ENCODE results near the gene GLCCI1.
"Not testable (repeated sequence)": the region's sequence is repeated elsewhere in the genome, so short reads cannot be mapped to it uniquely, and the experiment has no call there.

GLCCI1 gene

GRCh38 chr7:8048067-8048466 lies 79.5 kb downstream of the GLCCI1 start:
- DNase-seq (ENCODE audit: low read depth, low spot score), result not testable (repeated sequence)

GRCh38 chr7:8051373-8051772 lies 82.8 kb downstream of the GLCCI1 start:
- DNase-seq (ENCODE audit: low read depth, low spot score), result no peak

DNA sequence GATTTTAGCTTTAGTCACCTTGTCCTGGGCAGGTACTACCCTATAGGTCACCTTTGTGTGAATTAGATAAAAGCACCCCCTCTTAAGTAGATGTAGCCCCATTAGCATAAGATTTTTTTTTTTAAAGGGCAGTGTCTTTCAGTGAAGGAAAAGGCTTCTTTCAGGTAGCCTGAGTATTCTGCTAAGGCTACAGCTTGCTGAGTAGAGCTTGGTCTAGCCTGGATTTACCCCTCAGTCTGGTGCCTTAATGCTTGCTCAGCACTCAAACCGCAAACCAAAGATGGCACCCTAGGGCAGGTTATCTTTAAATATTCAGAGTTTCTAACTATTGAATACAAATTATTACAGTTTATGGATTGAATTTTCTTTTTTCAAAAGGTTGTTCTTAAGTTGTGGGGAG lies 83.4 kb downstream of the GLCCI1 start:
- DNase-seq (ENCODE audit: low read depth, low spot score), result no peak

DNA sequence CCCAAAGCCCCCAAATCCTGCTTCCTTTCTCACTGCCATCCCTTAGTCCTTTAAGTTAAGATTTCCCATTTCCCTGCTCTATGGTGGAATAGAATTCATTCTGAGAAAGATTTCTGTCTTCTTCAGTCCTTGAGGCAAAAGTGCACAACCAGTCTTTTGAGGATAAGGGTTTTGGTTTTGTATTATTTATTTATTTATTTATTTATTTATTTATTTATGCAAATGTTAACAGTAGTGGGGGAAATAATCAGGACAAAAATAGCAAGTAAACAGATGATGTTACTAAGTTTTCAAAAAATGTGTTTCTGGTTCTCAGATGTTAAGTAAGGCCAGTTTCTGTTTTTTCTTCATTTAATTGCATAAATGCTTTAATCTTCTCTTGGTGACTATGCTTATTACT lies 84.2 kb downstream of the GLCCI1 start:
- no peak for DNase-seq (ENCODE audit: low read depth, low spot score)

GRCh38 chr7:8056439-8056838 lies 87.8 kb downstream of the GLCCI1 start:
- DNase-seq (ENCODE audit: low read depth, low spot score), result no peak

DNA sequence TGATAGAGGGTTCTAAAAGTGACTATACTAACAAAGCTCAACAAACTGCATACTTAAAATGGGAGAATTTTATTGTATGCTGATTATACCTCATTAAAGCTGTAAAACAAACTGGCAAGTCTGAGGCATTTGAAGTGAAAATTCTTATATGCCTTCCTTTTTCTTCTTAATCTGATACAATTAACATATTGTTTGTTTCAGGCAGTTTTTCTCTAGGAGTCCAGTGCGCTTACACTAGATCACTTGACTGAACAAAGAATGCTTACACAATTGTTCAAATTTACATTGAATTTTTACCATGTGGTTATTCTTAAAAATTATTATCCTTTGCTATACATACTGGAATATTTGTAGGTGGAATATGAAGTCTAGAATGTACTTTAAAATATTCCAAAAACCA lies 89.0 kb downstream of the GLCCI1 start:
- no peak for DNase-seq (ENCODE audit: low read depth, low spot score)

DNA sequence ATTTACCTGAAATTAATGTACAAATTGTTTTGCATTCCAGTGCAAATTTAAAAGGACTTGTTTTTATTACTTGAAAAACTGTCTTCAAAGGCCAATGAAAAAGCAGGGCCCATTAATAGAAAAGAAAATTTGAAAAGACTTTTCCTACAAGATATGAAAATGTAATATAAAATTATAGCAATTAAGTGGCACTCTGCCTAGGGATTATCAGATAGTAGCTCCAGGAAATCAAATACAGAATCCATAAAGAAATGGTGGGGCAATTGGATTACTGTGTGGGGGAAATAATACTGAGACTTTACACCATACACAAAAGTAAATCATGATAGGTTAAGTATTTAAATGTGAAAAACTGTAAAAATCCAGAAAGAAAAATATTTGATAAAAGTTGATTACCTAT lies 89.7 kb downstream of the GLCCI1 start:
- no peak for DNase-seq (ENCODE audit: low read depth, low spot score)

GRCh38 chr7:8058852-8059251 lies 90.3 kb downstream of the GLCCI1 start:
- DNase-seq (ENCODE audit: low read depth, low spot score), result no peak

DNA sequence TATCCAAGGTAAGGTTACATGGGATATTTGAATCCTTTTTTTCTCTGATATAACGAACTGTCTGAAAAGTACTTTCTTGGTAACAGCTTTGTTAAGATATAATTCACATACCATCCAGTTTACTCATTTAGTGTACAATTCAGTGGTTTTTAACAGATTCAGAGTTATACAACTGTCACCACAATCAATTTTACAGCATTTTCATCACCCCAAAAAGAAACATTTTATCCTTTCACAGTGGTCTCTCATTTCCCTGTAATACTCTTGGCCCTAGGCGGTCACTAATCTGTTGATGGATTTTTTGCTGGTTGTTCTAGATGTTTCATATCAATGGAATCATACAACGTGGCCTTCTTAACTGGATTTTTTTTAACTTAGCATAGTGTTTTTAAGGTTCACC lies 91.6 kb downstream of the GLCCI1 start:
- no peak for DNase-seq (ENCODE audit: low read depth, low spot score)

GRCh38 chr7:8063300-8063699 lies 94.7 kb downstream of the GLCCI1 start:
- not testable (repeated sequence) for DNase-seq (ENCODE audit: low read depth, low spot score)

GRCh38 chr7:8063706-8064297 lies 95.2 kb downstream of the GLCCI1 start:
- no peak for DNase-seq (ENCODE audit: low read depth, low spot score)

DNA sequence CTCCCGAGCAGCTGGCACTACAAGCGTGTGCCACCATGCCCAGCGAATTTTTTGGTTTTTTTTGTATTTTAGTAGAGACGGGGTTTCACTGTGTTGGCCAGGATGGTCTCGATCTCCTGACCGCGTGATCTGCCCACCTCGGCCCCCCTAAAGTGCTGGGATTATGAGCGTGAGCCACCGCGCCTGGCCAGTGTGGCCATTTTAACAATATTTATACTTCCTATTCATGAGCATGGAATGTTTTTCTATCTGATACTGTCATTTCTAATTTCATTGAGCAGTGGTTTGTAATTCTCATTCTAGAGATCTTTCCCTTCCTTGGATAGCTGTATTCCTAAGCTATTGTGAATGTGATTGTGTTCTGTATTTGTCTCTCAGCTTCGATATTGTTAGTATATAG lies 96.2 kb downstream of the GLCCI1 start:
- DNase-seq (ENCODE audit: low read depth, low spot score), result no peak

DNA sequence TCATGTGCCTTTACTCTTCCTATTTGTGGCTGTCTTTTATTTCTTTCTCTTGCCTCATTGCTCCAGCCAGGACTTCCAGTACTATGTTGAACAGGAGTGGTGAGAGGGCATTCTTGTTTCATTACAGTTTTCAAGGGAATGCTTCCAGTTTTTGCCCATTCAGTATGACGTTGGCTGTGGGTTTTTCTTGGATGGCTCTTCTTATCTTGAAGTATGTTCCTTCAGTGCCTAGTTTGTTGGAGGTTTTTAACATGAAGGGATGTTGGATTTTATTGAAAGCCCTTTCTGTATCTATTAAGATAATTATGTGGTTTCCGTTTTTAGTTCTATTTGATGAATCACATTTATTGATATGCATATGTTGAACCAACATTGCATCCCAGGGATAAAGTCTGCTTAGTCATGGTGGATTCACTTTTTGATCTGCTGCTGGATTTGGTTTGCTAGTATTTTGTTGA lies 96.8 kb downstream of the GLCCI1 start:
- no peak for DNase-seq (ENCODE audit: low read depth, low spot score)

- DNase-seq (ENCODE audit: low read depth, low spot score), result no peak
Observed at GRCh38 chr7:8068892-8069686, 100.5 kb downstream of the GLCCI1 start.

DNA sequence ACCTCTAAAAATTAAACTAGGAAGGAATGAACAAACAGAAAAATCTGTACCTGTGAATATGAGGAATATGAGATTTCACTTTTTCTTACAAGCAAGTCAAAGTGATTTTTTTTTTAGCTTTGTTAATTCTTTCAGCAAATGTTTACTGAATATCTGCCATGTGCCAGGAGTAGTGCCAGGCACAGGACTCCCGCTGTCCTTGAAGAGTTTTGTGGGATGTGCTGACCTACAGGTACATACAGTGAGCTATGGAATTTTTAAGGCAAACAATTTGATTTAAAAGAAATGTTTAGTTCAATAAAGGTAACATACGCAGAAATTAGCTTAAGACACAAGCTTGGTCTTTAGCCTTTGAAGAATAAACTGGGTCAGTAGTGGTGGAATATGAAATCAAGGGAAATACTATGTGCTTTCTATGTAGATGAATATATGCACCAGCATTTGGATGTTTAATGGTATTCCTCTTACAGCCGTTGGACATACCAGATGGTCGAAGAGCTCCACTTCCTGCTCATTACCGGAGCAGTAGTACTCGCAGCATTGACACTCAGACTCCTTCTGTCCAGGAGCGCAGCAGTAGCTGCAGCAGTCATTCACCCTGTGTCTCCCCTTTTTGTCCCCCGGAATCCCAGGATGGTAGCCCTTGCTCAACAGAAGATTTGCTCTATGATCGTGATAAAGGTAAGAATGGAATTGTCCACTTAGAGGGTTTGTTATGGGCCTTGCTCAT lies 102.0 kb downstream of the GLCCI1 start:
- no peak for DNase-seq (ENCODE audit: low read depth, low spot score)

GRCh38 chr7:8078418-8078817 lies 109.8 kb downstream of the GLCCI1 start:
- no peak for DNase-seq (ENCODE audit: low read depth, low spot score)

GRCh38 chr7:8082762-8083161 lies 114.2 kb downstream of the GLCCI1 start:
- no peak for DNase-seq (ENCODE audit: low read depth, low spot score)

- no peak for DNase-seq (ENCODE audit: low read depth, low spot score)
Observed at GRCh38 chr7:8084836-8085235, 116.2 kb downstream of the GLCCI1 start.

DNA sequence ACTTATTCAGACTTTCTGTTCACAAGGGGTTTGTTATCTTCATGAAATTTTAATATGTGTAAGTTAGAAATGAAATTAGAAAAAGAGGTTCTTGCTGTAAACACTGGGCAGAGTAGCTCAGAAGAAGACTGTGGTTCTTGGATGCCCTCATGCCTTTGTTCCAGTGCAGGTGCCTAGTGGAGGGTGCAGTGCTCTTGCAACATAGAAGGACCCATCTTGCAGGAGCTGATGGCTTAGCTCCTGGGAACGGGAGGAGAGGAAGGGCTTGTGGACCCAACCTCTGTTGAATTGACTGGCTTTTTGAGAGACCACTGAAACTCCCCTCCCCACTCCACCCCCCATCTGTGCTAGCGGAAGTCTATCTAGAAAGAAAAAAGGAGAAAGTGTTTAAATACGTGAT lies 116.8 kb downstream of the GLCCI1 start:
- DNase-seq (ENCODE audit: low read depth, low spot score), result no peak

DNA sequence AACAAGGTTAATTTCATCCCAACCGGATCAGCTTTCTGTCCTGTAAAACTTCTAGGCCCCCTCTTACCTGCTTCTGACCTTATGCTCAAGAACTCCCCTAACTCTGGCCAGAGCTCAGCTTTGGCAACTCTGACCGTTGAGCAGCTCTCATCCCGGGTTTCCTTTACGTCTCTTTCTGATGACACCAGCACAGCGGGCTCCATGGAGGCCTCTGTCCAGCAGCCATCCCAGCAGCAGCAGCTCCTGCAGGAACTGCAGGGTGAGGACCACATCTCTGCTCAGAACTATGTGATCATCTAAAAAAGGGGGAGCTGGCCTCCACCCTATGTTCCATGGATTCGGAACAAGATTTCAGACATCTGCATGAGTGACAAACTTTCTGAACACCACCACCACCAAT lies 117.6 kb downstream of the GLCCI1 start:
- DNase-seq (ENCODE audit: low read depth, low spot score), result no peak

DNA sequence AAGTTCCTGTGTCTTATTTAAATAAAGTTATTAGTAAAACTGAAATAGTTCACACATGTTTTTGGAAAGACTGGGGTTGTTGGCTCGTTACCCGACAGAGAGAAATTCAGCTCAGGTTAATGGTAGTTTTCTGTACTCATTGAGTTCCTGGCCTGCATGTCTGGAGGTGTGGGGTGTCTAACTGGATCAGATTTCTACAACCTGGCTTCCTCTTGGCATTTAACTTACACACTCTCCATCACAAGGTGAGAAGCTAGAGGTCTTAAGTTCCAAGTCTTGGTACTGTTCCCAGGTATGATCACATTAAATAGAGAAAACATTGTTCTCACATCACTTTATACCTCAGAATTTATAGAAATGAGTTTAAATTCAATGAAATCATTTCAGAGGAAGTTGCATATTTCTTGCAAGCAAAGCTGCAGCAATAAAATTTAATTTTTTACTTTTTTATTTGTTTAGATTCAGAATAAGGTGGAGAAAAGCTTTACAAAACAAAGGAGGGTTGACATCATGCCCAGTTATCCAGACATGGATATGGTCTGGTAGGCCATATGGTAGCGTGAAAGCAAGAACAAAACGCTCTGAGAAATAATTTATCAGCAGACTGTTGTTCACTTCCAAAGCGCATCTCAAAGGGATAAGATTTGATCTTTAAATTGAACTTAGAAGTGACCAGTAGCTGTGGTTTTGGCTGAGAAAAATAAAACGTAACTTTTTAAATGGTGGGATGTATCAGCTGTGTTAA lies 120.6 kb downstream of the GLCCI1 start:
- no peak for DNase-seq (ENCODE audit: low read depth, low spot score)

- no peak for DNase-seq (ENCODE audit: low read depth, low spot score)
Observed at GRCh38 chr7:8092140-8092539, 123.5 kb downstream of the GLCCI1 start.
